ENCODE measurements around the gene TTC23L.
"Not testable (repeated sequence)": the region's sequence is repeated elsewhere in the genome, so short reads cannot be mapped to it uniquely, and the experiment has no call there.

The TTC23L gene

GRCh38 chr5:34830827-34831226, 8.1 kb upstream of the TTC23L start:
- not testable (repeated sequence) for H3K18ac ChIP-seq (ENCODE audit: low read length); H3K79me1 ChIP-seq (ENCODE audit: low read depth, low read length); H3K4me1 ChIP-seq (ENCODE audit: control insufficient read depth in 2 of 2, insufficient read depth in 1 of 2, low read depth in 1 of 2, low read length in 2 of 2); H2AFZ ChIP-seq (ENCODE audit: low read length); H3K14ac ChIP-seq (ENCODE audit: low read length); DNase-seq (ENCODE audit: low spot score); H3K4ac ChIP-seq (ENCODE audit: low read length); H3K4me3 ChIP-seq (ENCODE audit: low read length in 2 of 2); H2AK5ac ChIP-seq (ENCODE audit: low read depth, low read length); H4K8ac ChIP-seq (ENCODE audit: low read depth, low read length); H3K4me2 ChIP-seq (ENCODE audit: insufficient read depth, low read length, poor library complexity, severe bottlenecking); H3K9ac ChIP-seq (ENCODE audit: low read depth, low read length, poor library complexity); H3K27me3 ChIP-seq (ENCODE audit: control insufficient read depth in 3 of 3, insufficient read depth in 3 of 3, low read depth in 1 of 3, low read length in 3 of 3); H2BK5ac ChIP-seq (ENCODE audit: low read length); H3K23ac ChIP-seq (ENCODE audit: low read depth, low read length, poor library complexity); H3K27ac ChIP-seq (replicated peaks; ENCODE audit: low read length); H4K91ac ChIP-seq (ENCODE audit: low read depth, low read length, poor library complexity); H3K9me3 ChIP-seq (replicated peaks in 1 of 2; ENCODE audit: control insufficient read depth in 2 of 2, insufficient read depth in 1 of 2, low read depth in 1 of 2, low read length in 2 of 2); H2BK12ac ChIP-seq (ENCODE audit: low read length); H2BK15ac ChIP-seq (ENCODE audit: low read length); H2BK120ac ChIP-seq (ENCODE audit: low read depth, low read length)
- peaks cover 23 to 81% of the 10 kb centered on the region in 2 donors for H3K36me3 ChIP-seq (replicated peaks in 1 of 2; ENCODE audit: control insufficient read depth in 2 of 2, insufficient read depth in 2 of 2, low read length in 2 of 2)
- no CpG with 5 or more reads among the region's 7 CpGs for WGBS, 2 donors (ENCODE audit: extremely low coverage in 2 of 2, insufficient read length in 2 of 2, insufficient replicate concordance in 1 of 2)

- no peak overlapping the region for H3K4me3 ChIP-seq (ENCODE audit: low read length in 2 of 2)
- no peak overlapping the region for H2BK12ac ChIP-seq (ENCODE audit: low read length)
- H2BK120ac ChIP-seq (ENCODE audit: low read depth, low read length), result no peak overlapping the region
- no peak overlapping the region for H2AK5ac ChIP-seq (ENCODE audit: low read depth, low read length)
- no peak overlapping the region for H3K23ac ChIP-seq (ENCODE audit: low read depth, low read length, poor library complexity)
- no peak overlapping the region for H3K27ac ChIP-seq (replicated peaks; ENCODE audit: low read length)
- H3K79me1 ChIP-seq (ENCODE audit: low read depth, low read length), result no peaks in the 10 kb centered on the region
- H2BK5ac ChIP-seq (ENCODE audit: low read length), result no peak overlapping the region
- H2BK15ac ChIP-seq (ENCODE audit: low read length), result no peak overlapping the region
- H2AFZ ChIP-seq (ENCODE audit: low read length), result no peak overlapping the region
- H3K36me3 ChIP-seq (replicated peaks in 1 of 2; ENCODE audit: control insufficient read depth in 2 of 2, insufficient read depth in 2 of 2, low read length in 2 of 2), result peaks cover 22 to 76% of the 10 kb centered on the region in 2 donors
- H3K18ac ChIP-seq (ENCODE audit: low read length), result no peak overlapping the region
- H3K4me1 ChIP-seq (ENCODE audit: control insufficient read depth in 2 of 2, insufficient read depth in 1 of 2, low read depth in 1 of 2, low read length in 2 of 2), result peaks cover 0 to 6% of the 10 kb centered on the region in 2 donors
- H3K4ac ChIP-seq (ENCODE audit: low read length), result no peak overlapping the region
- H4K91ac ChIP-seq (ENCODE audit: low read depth, low read length, poor library complexity), result no peak overlapping the region
- H4K8ac ChIP-seq (ENCODE audit: low read depth, low read length), result no peak overlapping the region
- no peak for DNase-seq (ENCODE audit: low spot score)
- H3K14ac ChIP-seq (ENCODE audit: low read length), result no peak overlapping the region
- no peak overlapping the region for H3K9ac ChIP-seq (ENCODE audit: low read depth, low read length, poor library complexity)
- H3K27me3 ChIP-seq (ENCODE audit: control insufficient read depth in 3 of 3, insufficient read depth in 3 of 3, low read depth in 1 of 3, low read length in 3 of 3), result no peaks in the 10 kb centered on the region
- peaks cover 0 to 6% of the 10 kb centered on the region in 2 donors for H3K9me3 ChIP-seq (replicated peaks in 1 of 2; ENCODE audit: control insufficient read depth in 2 of 2, insufficient read depth in 1 of 2, low read depth in 1 of 2, low read length in 2 of 2)
- no peak overlapping the region for H3K4me2 ChIP-seq (ENCODE audit: insufficient read depth, low read length, poor library complexity, severe bottlenecking)
These were observed 7.7 kb upstream of the TTC23L start for GRCh38 chr5:34831303-34831702.

DNA sequence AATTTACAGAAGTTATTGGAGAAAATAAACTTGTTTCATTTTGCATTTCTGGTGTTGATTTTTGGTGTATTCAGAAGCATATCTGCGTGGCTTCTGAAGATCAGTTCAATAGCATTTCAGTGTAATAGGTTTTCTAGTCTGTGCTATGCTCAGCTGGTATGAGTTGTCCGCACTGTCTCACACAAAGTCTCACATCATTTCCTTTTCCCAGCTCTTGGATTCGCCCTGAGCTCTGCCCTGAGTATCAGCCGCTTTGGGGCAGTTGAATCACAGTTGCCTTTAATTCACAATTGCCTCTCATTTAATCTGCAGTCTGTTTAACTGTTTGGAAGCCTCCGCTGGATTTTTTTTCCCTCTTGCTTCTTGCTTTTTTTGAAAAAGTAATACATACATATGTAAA, 6.4 kb upstream of the TTC23L start:
- Histone ChIP-seq H3K27me3 (ENCODE audit: control insufficient read depth in 3 of 3, insufficient read depth in 3 of 3, low read depth in 1 of 3, low read length in 3 of 3) (no peaks in the 10 kb centered on the region), H3K36me3 (replicated peaks in 1 of 2; ENCODE audit: control insufficient read depth in 2 of 2, insufficient read depth in 2 of 2, low read length in 2 of 2) (peaks cover 12 to 64% of the 10 kb centered on the region in 2 donors), H4K91ac (ENCODE audit: low read depth, low read length, poor library complexity) (no peak overlapping the region), H3K4me2 (ENCODE audit: insufficient read depth, low read length, poor library complexity, severe bottlenecking) (no peak overlapping the region), H2BK15ac (ENCODE audit: low read length) (no peak overlapping the region), H2AK5ac (ENCODE audit: low read depth, low read length) (no peak overlapping the region), H3K23ac (ENCODE audit: low read depth, low read length, poor library complexity) (no peak overlapping the region), H2AFZ (ENCODE audit: low read length) (no peak overlapping the region), H3K18ac (ENCODE audit: low read length) (no peak overlapping the region), H3K14ac (ENCODE audit: low read length) (no peak overlapping the region), H2BK120ac (ENCODE audit: low read depth, low read length) (no peak overlapping the region), H2BK5ac (ENCODE audit: low read length) (no peak overlapping the region), H4K8ac (ENCODE audit: low read depth, low read length) (no peak overlapping the region), H3K79me1 (ENCODE audit: low read depth, low read length) (no peaks in the 10 kb centered on the region), H2BK12ac (ENCODE audit: low read length) (no peak overlapping the region), H3K4me3 (ENCODE audit: low read length in 2 of 2) (no peak overlapping the region), H3K9me3 (replicated peaks in 1 of 2; ENCODE audit: control insufficient read depth in 2 of 2, insufficient read depth in 1 of 2, low read depth in 1 of 2, low read length in 2 of 2) (no peaks in the 10 kb centered on the region), H3K9ac (ENCODE audit: low read depth, low read length, poor library complexity) (no peak overlapping the region), H3K4me1 (ENCODE audit: control insufficient read depth in 2 of 2, insufficient read depth in 1 of 2, low read depth in 1 of 2, low read length in 2 of 2) (peaks cover 0 to 6% of the 10 kb centered on the region in 2 donors), H3K4ac (ENCODE audit: low read length) (no peak overlapping the region), H3K27ac (replicated peaks; ENCODE audit: low read length) (no peak overlapping the region)
- WGBS, 2 donors (ENCODE audit: extremely low coverage in 2 of 2, insufficient read length in 2 of 2, insufficient replicate concordance in 1 of 2), result no CpG with 5 or more reads among the region's 5 CpGs
- DNase-seq (ENCODE audit: low spot score), result no peak

GRCh38 chr5:34833090-34833489, 5.9 kb upstream of the TTC23L start:
- H2BK120ac ChIP-seq (ENCODE audit: low read depth, low read length), result no peak overlapping the region
- H3K79me1 ChIP-seq (ENCODE audit: low read depth, low read length), result no peaks in the 10 kb centered on the region
- H3K23ac ChIP-seq (ENCODE audit: low read depth, low read length, poor library complexity), result no peak overlapping the region
- no peak overlapping the region for H2BK15ac ChIP-seq (ENCODE audit: low read length)
- H3K9ac ChIP-seq (ENCODE audit: low read depth, low read length, poor library complexity), result no peak overlapping the region
- no peak overlapping the region for H3K4me2 ChIP-seq (ENCODE audit: insufficient read depth, low read length, poor library complexity, severe bottlenecking)
- no peak overlapping the region for H2BK5ac ChIP-seq (ENCODE audit: low read length)
- H3K36me3 ChIP-seq (replicated peaks in 1 of 2; ENCODE audit: control insufficient read depth in 2 of 2, insufficient read depth in 2 of 2, low read length in 2 of 2), result peaks cover 11 to 58% of the 10 kb centered on the region in 2 donors
- H3K14ac ChIP-seq (ENCODE audit: low read length), result no peak overlapping the region
- no peak overlapping the region for H4K8ac ChIP-seq (ENCODE audit: low read depth, low read length)
- no peak overlapping the region for H3K4me3 ChIP-seq (ENCODE audit: low read length in 2 of 2)
- H3K4ac ChIP-seq (ENCODE audit: low read length), result no peak overlapping the region
- H3K27ac ChIP-seq (replicated peaks; ENCODE audit: low read length), result no peak overlapping the region
- no peak overlapping the region for H2AFZ ChIP-seq (ENCODE audit: low read length)
- H2BK12ac ChIP-seq (ENCODE audit: low read length), result no peak overlapping the region
- H2AK5ac ChIP-seq (ENCODE audit: low read depth, low read length), result no peak overlapping the region
- H3K18ac ChIP-seq (ENCODE audit: low read length), result no peak overlapping the region
- no peaks in the 10 kb centered on the region for H3K27me3 ChIP-seq (ENCODE audit: control insufficient read depth in 3 of 3, insufficient read depth in 3 of 3, low read depth in 1 of 3, low read length in 3 of 3)
- H3K9me3 ChIP-seq (replicated peaks in 1 of 2; ENCODE audit: control insufficient read depth in 2 of 2, insufficient read depth in 1 of 2, low read depth in 1 of 2, low read length in 2 of 2), result no peaks in the 10 kb centered on the region
- H3K4me1 ChIP-seq (ENCODE audit: control insufficient read depth in 2 of 2, insufficient read depth in 1 of 2, low read depth in 1 of 2, low read length in 2 of 2), result peaks cover 0 to 6% of the 10 kb centered on the region in 2 donors
- no peak for DNase-seq (ENCODE audit: low spot score)
- no CpG with 5 or more reads among the region's 1 CpG for WGBS, 2 donors (ENCODE audit: extremely low coverage in 2 of 2, insufficient read length in 2 of 2, insufficient replicate concordance in 1 of 2)
- no peak overlapping the region for H4K91ac ChIP-seq (ENCODE audit: low read depth, low read length, poor library complexity)
